ENCODE measurements around the gene NFIB.
A peak's percentile ranks its signal among the peaks of the same experiment; 100 is the strongest.

NFIB gene

DNA sequence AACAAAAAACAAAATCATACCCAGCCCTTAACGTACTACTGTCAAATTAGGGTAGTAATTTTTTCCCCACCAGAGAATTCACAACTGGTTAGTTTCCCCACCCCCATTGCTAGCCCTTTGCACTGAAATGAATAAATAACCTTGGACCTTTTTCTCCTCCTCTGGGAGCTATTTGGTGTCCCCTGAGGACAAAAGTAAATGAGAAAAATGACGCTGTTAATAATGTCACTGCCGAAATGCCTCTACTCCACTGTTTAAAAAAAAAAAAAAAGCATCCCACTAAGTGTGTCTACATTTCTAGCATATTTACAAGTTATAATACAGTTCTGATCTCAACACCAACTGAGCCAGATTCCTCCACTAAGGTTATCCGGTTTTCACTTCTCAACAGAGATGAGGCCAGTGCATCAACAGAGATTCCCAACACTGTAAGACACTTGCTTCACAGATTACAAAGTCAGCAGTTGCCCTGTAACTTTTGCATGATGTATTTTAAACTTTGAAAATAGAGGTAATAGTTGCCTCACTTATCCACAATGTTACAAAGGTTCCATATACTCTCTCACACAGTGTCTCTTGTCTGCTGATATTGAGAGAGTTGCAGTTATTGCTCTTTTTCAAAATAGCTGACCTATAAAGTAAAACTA is 5.1 kb upstream of the NFIB start:
- DNase-seq: no peak

- no peak for DNase-seq
These were observed 4.4 kb upstream of the NFIB start for GRCh38 chr9:14318361-14318760.

DNA sequence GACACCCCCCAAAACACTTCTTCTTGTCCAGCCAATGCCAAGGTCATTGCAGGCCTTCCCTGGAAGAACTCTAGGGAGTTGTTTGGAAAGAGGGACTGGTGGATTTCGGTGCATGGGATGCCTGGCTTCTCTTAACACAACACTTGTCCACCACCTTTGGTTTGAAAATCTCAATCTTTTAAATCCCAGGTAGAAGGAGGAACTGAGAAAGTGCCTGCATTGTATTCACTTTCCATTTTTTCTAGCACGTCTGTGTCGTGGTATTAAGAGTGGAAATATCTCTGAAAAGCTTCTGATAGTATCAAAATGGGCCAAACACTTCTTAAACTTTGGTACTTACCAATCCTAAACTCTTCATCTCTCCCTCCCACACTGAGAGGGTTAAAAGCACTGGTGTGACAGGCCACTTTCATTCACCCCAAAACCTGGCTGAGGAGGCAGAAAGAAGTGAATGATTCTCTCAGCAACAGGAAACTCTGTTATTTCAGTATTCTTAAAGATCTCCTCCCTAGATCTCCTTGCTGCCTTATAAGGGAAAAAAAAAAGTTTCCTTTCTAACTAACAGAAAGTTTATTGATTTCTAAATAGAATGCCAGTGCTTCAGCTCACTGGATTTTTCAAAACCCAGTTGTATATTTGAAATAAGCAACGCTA is 3.9 kb upstream of the NFIB start:
- DNase-seq: no peak

- DNase-seq: no peak
These were observed 2.8 kb upstream of the NFIB start for GRCh38 chr9:14316602-14317300.

- no peak for DNase-seq
These were observed 2.1 kb upstream of the NFIB start for GRCh38 chr9:14315875-14316601.

DNA sequence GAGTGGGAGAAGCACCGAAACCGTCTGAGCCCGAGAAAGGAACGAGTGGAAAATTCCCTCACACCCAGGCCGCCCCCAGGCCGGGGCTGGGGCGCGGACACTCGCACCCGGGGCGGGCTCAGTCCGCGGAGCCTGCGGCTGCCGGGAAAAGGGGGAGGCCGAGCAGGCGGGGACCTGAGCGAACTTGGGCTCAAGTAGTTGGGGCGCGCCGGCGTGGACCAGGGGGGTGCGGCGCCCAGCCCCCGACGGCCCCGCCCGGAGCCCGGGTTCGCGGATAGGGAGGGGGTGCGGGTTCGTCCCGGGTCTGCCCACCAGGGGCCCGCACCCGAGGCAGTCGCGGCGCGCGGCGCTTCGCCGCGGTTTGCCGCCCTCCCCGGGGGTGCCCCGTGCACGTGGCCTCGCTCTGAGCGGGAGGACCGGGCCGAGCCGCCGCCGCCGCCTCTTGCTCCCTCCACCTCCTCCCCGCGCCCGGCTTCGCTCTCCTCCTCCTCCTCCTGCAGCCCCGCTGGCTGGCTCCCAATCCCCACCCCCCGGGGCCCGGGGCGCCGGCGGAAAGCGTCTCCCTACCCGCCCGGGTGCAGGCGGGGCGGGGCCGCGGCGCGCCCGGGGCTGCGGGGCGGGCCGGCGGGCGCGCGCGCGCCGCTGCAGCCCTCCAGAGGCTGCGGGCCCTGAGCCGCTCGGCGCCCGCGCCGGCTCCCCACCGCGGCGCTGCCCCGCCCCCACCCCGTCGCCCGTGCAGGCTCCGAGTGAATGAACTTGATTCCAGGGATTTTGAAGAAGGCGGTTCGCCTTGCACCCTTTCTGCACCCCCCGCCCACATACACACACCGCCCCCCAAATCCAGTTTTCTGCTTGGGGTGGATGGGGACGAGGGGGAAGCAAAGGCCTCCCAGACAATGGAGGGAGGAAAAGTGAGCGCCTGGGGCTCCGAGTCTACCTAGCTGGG is 1.3 kb upstream of the NFIB start:
- no peak for DNase-seq

DNA sequence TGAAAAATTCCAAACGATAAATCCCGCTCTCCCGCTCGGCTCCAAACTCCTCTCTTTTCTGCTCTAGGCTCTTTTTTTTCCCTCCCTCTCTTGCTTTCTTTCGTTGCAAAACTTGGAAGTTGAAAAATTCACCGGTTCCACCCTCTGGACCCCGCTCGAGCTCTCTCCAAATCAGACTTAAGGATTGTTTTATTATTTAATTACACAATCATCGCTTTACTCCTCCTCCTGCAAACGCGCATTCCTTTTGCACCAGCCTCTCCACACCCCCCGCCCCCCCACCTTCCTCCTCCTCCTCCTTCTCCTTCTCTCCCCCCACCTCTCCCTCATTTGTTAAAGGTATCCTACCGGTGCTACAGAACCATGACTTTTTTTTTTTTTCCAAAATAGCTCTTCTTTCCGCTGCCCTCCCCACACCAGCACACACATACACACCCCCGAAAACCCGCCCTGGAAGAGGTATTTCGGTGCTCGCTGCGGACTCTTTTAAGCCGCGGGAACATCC is 535 bp upstream of the NFIB start:
- no peak for DNase-seq

DNA sequence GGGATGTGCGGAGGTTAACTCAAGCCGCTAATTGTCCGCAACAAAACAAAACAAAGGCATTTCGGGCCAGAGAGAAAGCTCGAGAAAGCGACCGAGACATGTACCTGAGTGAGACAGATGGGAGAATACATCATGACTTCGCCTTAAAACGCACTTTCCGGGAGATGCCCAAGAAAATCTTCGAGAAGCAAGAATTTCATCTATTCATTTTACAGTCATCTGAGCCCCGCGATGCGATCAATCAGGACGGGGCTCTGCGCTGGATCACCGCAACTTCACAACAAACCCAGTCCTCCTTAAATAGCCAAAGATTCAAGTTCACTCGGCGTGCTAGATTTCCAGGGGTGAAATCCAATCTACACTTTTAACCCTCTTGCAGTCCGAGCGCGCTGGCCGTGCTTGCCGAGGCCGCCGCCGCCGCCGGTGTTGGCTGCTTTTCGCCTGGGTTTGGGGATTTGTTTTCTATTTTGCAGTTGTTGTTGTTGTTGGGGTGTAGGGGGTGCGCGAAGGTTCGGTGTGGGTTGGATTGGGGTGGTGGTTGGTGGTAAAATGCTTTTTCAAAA is 482 bp downstream of the NFIB start:
- DNase-seq: peak; percentile 26

DNA sequence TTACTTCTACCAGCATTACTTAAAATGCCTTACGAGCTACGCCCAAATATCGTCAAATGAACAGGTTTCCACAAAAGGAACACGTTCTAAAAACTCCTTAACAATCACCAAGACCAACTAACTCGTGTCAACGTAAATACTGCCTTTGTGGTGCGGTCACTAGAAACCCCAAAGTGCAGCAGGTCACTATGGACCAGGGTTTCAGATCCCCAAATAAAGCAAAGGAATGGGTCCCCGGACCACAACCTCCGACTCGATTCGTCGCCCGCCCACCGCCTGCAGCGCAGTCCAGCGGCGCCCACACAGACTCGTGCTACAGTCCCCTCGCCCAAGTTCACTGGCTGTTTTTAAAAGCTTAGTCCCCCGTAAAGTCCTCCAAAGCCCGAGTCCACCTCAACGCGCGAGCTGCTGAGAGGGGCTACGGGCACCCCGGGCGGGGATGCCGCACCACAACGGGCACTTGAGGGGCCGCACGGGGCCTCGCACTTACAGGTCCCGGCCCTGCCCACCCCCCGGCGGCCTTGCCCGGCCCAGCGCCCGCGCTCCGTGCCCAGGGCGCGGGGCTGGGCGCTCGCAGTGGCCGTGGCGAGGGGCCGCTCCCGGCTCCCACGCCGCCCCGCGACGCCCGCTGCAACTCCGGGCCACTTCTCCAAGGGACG is 1.1 kb downstream of the NFIB start:
- DNase-seq: no peak

- no peak for DNase-seq
These were observed 1.8 kb downstream of the NFIB start for GRCh38 chr9:14311956-14312685.

DNA sequence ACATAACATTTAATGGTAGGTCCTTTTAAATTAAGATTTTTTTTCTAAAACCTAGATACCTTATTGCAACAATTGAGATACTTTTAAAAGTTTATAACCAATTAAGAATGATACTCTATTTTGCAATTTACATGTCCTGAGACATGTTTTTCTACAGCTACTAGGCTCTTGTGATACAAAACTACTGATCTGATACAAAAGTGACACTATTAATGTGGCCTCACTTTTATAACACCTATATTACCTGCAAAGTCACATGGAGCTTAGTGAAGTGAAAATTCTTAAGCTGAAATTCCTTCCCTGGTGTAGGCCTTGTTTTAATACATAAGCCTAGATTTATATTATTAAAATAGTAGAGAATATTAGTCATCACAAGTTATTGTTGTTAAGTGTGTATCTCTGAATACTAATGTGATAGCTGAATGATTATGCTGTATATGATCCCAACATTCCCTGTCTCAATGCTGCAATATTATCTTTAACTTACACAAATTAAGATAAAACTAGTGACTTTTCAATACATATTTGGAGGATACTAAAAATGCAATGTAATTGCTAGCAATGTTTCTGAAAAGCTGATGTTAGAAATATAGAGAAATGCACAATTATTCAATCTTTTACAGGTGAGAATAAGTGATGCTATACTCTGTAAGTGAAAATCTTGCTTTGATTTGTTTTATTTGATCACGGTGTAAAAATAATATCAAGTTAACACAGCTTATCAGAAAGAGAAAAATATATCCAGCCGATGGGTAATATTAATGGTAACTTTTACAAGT is 2.6 kb downstream of the NFIB start:
- DNase-seq: no peak

GRCh38 chr9:14310311-14310710 is 3.6 kb downstream of the NFIB start:
- DNase-seq: no peak

DNA sequence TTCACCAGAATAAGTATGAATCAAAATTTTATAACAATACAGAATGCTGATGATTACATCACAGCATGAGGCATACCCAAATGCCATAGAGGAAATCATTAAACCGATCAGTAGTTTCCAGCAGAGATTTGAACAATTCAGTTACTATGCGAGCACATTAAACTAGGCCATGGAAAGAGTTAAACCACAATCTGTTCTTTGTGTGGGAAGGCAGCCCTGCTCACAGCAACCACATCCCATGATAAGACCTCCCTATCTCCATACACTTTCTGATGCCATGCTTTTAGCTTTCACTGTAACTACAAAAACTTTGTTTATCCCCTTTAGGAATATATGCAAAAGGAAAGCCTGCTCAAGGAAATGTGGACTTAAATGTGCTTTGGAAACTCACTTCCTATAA is 4.5 kb downstream of the NFIB start:
- no peak for DNase-seq

DNA sequence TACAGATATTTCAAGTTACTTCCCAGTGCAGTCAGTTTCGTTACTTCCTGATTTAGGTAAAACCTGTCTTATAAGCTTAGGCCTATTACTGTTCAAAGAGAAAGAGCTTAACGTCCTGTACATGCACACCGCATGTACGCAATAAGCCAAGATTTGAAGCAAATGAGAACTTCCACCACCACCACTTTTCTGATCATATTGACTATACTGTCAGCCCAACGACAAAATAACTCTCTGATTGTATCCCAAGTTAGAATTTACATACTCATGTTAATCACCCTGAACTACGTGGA is 5.1 kb downstream of the NFIB start:
- no peak for DNase-seq

GRCh38 chr9:14307989-14308852 is 5.7 kb downstream of the NFIB start:
- no peak for DNase-seq

DNA sequence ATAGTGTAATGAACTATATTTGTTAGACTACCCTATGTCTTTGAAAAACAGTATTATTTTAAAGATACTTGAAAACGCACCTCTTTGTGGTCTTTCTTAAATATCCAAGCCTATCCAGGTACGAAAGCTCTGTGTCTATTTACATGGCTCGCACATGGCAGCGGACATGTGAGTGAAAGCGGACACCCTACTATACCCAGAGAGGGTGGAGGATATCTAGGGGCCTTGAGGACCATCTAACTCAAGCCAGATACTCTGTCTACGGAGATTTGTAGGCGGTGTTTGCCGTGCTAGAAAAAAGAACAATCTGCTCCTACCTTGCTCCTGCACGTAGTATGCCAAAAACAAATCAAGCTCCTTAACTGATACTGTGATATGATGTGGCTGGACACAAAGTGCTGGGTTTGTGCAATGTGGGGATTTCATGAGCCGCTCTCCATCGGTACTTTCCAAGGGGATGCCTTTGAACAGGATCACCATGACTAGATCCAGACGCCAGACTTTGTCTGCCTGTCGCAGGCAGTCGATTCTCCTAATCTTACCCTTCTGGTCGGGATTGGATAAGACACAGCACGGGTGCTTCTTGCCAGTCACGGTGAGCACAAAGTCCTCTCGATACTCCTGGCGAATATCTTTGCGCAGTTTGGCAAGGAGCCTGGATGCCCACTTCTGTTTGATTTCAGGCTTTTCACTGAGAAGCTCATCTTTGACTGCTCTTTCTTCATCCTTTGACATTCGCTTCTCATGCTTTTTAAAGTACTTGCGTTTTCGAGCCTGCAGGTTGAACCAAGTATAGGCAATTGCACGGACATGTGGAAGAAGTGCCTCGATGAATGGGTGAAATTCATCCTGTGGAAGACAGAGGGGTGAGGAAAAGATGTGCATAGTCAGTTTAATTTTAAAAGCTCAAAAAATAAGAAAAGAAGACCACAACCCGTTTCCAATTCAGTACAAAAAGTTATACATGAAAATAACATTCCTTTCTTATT is 7.0 kb downstream of the NFIB start:
- DNase-seq: no peak

GRCh38 chr9:14306188-14306587 is 7.8 kb downstream of the NFIB start:
- DNase-seq: no peak

DNA sequence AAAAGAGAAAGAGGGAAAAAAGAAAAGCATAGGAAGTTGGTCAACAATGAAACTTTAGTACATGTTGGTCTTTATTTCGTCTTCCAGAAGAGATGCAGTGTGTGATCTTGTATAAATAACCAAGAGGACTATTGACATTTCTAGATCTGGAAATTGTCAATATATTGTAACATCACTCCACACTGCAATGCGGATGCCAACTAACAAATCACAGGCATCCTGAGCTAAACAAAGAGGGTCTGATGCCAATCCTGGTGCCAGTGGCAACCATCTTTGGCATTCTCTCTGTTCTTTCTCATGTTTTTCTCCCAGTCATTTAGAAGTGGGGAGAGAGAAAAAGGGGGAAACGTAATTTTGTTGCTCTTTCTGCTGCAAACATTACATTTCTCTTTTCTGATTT is 9.7 kb downstream of the NFIB start:
- DNase-seq: no peak

All from stimulated activated CD8-positive, alpha-beta memory T cell treated with anti-CD3 and anti-CD28 coated beads, Interleukin-4, amount 100 ng/mL, for 48 hours (primary cell).